Measurements from ENCODE around the gene SLC41A3. TPM values are rescaled to one million over a fixed set of nuclear protein-coding genes. Genes with fewer than 3 reads are reported as not detected.
"Not testable (repeated sequence)": the region's sequence is repeated elsewhere in the genome, so short reads cannot be mapped to it uniquely, and the experiment has no call there.

The SLC41A3 gene
- total RNA-seq, 1 donor from 2014 or later, result 62.9 TPM

- DNase-seq (ENCODE audit: extremely low spot score in 2 of 2), result peak in 1 of 2 donors; percentile 92
- Histone ChIP-seq H3K36me3 (no peaks in the 10 kb centered on the region), H3K27ac (peak overlapping the region; percentile 82), H3K4me1 (peaks cover 8% of the 10 kb centered on the region), H3K27me3 (no peaks in the 10 kb centered on the region), H3K4me3 (peak overlapping the region; percentile 61 to 74), H3K9me3 (no peaks in the 10 kb centered on the region)
- intact Hi-C loops (cut with DNase I), result no loop called here
- peak in 1 of 2 donors; percentile 77 for TF ChIP-seq POLR2AphosphoS5 (IDR thresholded peaks at IDR 0.05; ENCODE audit: insufficient read depth in 1 of 2, low read depth in 1 of 2)
- no peak for TF ChIP-seq CTCF (IDR thresholded peaks at IDR 0.05)
Measured at GRCh38 chr3:125990253-125990970, 93.5 kb downstream of the SLC41A3 start.

- DNase-seq (ENCODE audit: extremely low spot score in 2 of 2); H3K4me1 ChIP-seq; H3K4me3 ChIP-seq; H3K27ac ChIP-seq; H3K9me3 ChIP-seq; H3K27me3 ChIP-seq; H3K36me3 ChIP-seq; intact Hi-C loops (cut with DNase I): not testable (repeated sequence)
Measured at GRCh38 chr3:125984951-125985350, 99.0 kb downstream of the SLC41A3 start.

GRCh38 chr3:125977104-125977503 is 106.8 kb downstream of the SLC41A3 start:
- H3K9me3 ChIP-seq; H3K4me1 ChIP-seq; H3K4me3 ChIP-seq; H3K27me3 ChIP-seq; H3K36me3 ChIP-seq; DNase-seq (ENCODE audit: extremely low spot score in 2 of 2); intact Hi-C loops (cut with DNase I); H3K27ac ChIP-seq: not testable (repeated sequence)

GRCh38 chr3:125976003-125976390 is 107.9 kb downstream of the SLC41A3 start:
- H3K36me3 ChIP-seq; H3K9me3 ChIP-seq; intact Hi-C loops (cut with DNase I); H3K27me3 ChIP-seq; H3K4me1 ChIP-seq; H3K27ac ChIP-seq; DNase-seq (ENCODE audit: extremely low spot score in 2 of 2); H3K4me3 ChIP-seq: not testable (repeated sequence)

- DNase-seq (ENCODE audit: extremely low spot score in 2 of 2); H3K4me3 ChIP-seq; H3K27ac ChIP-seq: not testable (repeated sequence)
Measured at GRCh38 chr3:125975245-125976002, 108.5 kb downstream of the SLC41A3 start.

GRCh38 chr3:125971997-125972944 is 111.7 kb downstream of the SLC41A3 start:
- intact Hi-C loops (cut with DNase I); H3K9me3 ChIP-seq; DNase-seq (ENCODE audit: extremely low spot score in 2 of 2); H3K4me1 ChIP-seq; H3K27ac ChIP-seq; H3K27me3 ChIP-seq; H3K36me3 ChIP-seq: not testable (repeated sequence)
- peak overlapping the region; percentile 37 to 42 for H3K4me3 ChIP-seq
- TF ChIP-seq CTCF (IDR thresholded peaks at IDR 0.05), result peak; percentile 53 to 65 (median 56)

More at GRCh38 chr3:125975245-125976002, 108.5 kb downstream of the SLC41A3 start:
- H3K27me3 ChIP-seq; intact Hi-C loops (cut with DNase I); H3K36me3 ChIP-seq; H3K9me3 ChIP-seq; H3K4me1 ChIP-seq: not testable (repeated sequence)

- H3K4me3 ChIP-seq; H3K4me1 ChIP-seq; intact Hi-C loops (cut with DNase I); H3K36me3 ChIP-seq; H3K27ac ChIP-seq; H3K27me3 ChIP-seq; H3K9me3 ChIP-seq; DNase-seq (ENCODE audit: extremely low spot score in 2 of 2): not testable (repeated sequence)
Measured at GRCh38 chr3:125968701-125969592, 115.0 kb downstream of the SLC41A3 start, which contains the start of gene ROPN1B. Gene ROPN1B, plus strand, starts transcription at chr3:125969178. Its CDS starts 2,877 bp downstream, at chr3:125972055.

GRCh38 chr3:125968121-125968520 is 115.8 kb downstream of the SLC41A3 start:
- H3K9me3 ChIP-seq; H3K36me3 ChIP-seq; DNase-seq (ENCODE audit: extremely low spot score in 2 of 2); H3K27ac ChIP-seq; intact Hi-C loops (cut with DNase I); H3K27me3 ChIP-seq; H3K4me3 ChIP-seq; H3K4me1 ChIP-seq: not testable (repeated sequence)
